Measurements from ENCODE around the gene PSD2.

Gene PSD2

GRCh38 chr5:139810341-139811273 lies 15.0 kb downstream of the PSD2 start:
- DNase-seq (ENCODE audit: low read depth in 2 of 3, low spot score in 2 of 3): no peak

- DNase-seq (ENCODE audit: low read depth in 2 of 3, low spot score in 2 of 3): no peak
Measured at GRCh38 chr5:139811274-139811607, 15.6 kb downstream of the PSD2 start.

GRCh38 chr5:139812323-139812722 lies 16.7 kb downstream of the PSD2 start:
- no peak for DNase-seq (ENCODE audit: low read depth in 2 of 3, low spot score in 2 of 3)

GRCh38 chr5:139812836-139813805 lies 17.5 kb downstream of the PSD2 start:
- no peak for DNase-seq (ENCODE audit: low read depth in 2 of 3, low spot score in 2 of 3)

- no peak for DNase-seq (ENCODE audit: low read depth in 2 of 3, low spot score in 2 of 3)
Measured at GRCh38 chr5:139814191-139814601, 18.6 kb downstream of the PSD2 start.

GRCh38 chr5:139814704-139815280 lies 19.2 kb downstream of the PSD2 start:
- no peak for DNase-seq (ENCODE audit: low read depth in 2 of 3, low spot score in 2 of 3)

GRCh38 chr5:139816566-139816965 lies 21.0 kb downstream of the PSD2 start:
- DNase-seq (ENCODE audit: low read depth in 2 of 3, low spot score in 2 of 3): no peak

- no peak for DNase-seq (ENCODE audit: low read depth in 2 of 3, low spot score in 2 of 3)
Measured at GRCh38 chr5:139817362-139817761, 21.8 kb downstream of the PSD2 start.

GRCh38 chr5:139817970-139818369 lies 22.4 kb downstream of the PSD2 start:
- no peak for DNase-seq (ENCODE audit: low read depth in 2 of 3, low spot score in 2 of 3)

GRCh38 chr5:139820130-139820529 lies 24.5 kb downstream of the PSD2 start:
- DNase-seq (ENCODE audit: low read depth in 2 of 3, low spot score in 2 of 3): no peak

GRCh38 chr5:139820606-139821005 lies 25.0 kb downstream of the PSD2 start:
- DNase-seq (ENCODE audit: low read depth in 2 of 3, low spot score in 2 of 3): no peak

GRCh38 chr5:139821806-139822552 lies 26.4 kb downstream of the PSD2 start:
- no peak for DNase-seq (ENCODE audit: low read depth in 2 of 3, low spot score in 2 of 3)

GRCh38 chr5:139822553-139823425 lies 27.2 kb downstream of the PSD2 start:
- DNase-seq (ENCODE audit: low read depth in 2 of 3, low spot score in 2 of 3): no peak

- no peak for DNase-seq (ENCODE audit: low read depth in 2 of 3, low spot score in 2 of 3)
Measured at GRCh38 chr5:139823757-139824355, 28.2 kb downstream of the PSD2 start.

- no peak for DNase-seq (ENCODE audit: low read depth in 2 of 3, low spot score in 2 of 3)
Measured at GRCh38 chr5:139825690-139826089, 30.1 kb downstream of the PSD2 start.

- DNase-seq (ENCODE audit: low read depth in 2 of 3, low spot score in 2 of 3): no peak
Measured at GRCh38 chr5:139828207-139828895, 32.7 kb downstream of the PSD2 start.

- DNase-seq (ENCODE audit: low read depth in 2 of 3, low spot score in 2 of 3): no peak
Measured at GRCh38 chr5:139829471-139829870, 33.9 kb downstream of the PSD2 start.

- no peak for DNase-seq (ENCODE audit: low read depth in 2 of 3, low spot score in 2 of 3)
Measured at GRCh38 chr5:139831624-139832023, 36.0 kb downstream of the PSD2 start.

- no peak for DNase-seq (ENCODE audit: low read depth in 2 of 3, low spot score in 2 of 3)
Measured at GRCh38 chr5:139833525-139833924, 37.9 kb downstream of the PSD2 start.
